Keratinocyte (primary cell): ENCODE results near the gene KIF26A. TPM values are rescaled to one million over a fixed set of nuclear protein-coding genes. Genes with fewer than 3 reads are reported as not detected.

Experiments used
- DNase-seq: peaks from one replicate; pipeline ENCODE4 v3.0.0-alpha.2; 2011; ENCODE audit warnings: low read depth, missing footprints, low spot score
- FAIRE-seq: peaks from 2 replicates; lab custom pipeline; 2011; peaks lifted over from hg19 to GRCh38; lab: Jason Lieb, UNC
- H2AFZ ChIP-seq: 2 replicates; pipeline ENCODE4 v1.6.0; 2012; ENCODE audit warnings: low read length, control low read depth, inconsistent platforms; ENCODE audit not compliant: control insufficient read depth
- H3K27ac ChIP-seq: 2 replicates; pipeline ENCODE4 v1.5.1; 2011; ENCODE audit warnings: low read length; ENCODE audit not compliant: control insufficient read depth, insufficient read depth
- H3K27me3 ChIP-seq: 3 replicates; pipeline ENCODE4 v1.6.0; 2011; ENCODE audit warnings: low read length; ENCODE audit not compliant: control insufficient read depth, insufficient read depth; ENCODE audit errors: extremely low read depth
- H3K36me3 ChIP-seq, 2 experiments: 2 replicates in 1 of 2; 3 replicates in 1 of 2; pipeline ENCODE4 v1.5.1; 2011; ENCODE audit warnings: low read length in 2 of 2, mild to moderate bottlenecking in 1 of 2; ENCODE audit not compliant: control insufficient read depth in 2 of 2, insufficient read depth in 2 of 2; ENCODE audit errors: extremely low read depth in 1 of 2
- H3K4me1 ChIP-seq: 3 replicates; pipeline ENCODE4 v1.5.1; 2011; ENCODE audit warnings: low read length; ENCODE audit not compliant: control insufficient read depth, insufficient read depth; ENCODE audit errors: extremely low read depth
- H3K4me2 ChIP-seq: 3 replicates; pipeline ENCODE4 v1.6.0; 2011; ENCODE audit warnings: low read depth, low read length; ENCODE audit not compliant: control insufficient read depth, insufficient read depth; ENCODE audit errors: extremely low read depth
- H3K4me3 ChIP-seq, 3 experiments: fragments of 200-600 bp in 1 of 3; sonication (generic) in 1 of 3; 2 replicates in 2 of 3; 3 replicates in 1 of 3; pipeline ENCODE4 v1.5.1; 2011 to 2016; ENCODE audit warnings: low read length in 3 of 3, mild to moderate bottlenecking in 3 of 3, control low read depth in 2 of 3, inconsistent platforms in 1 of 3, low read depth in 1 of 3, mixed read lengths in 1 of 3, mixed run types in 1 of 3, moderate library complexity in 1 of 3; ENCODE audit not compliant: control insufficient read depth in 2 of 3, insufficient read depth in 2 of 3; ENCODE audit errors: extremely low read depth in 1 of 3
- H3K79me2 ChIP-seq: 2 replicates; pipeline ENCODE4 v1.6.0; 2012; ENCODE audit warnings: low read length; ENCODE audit not compliant: control insufficient read depth, insufficient read depth
- H3K9ac ChIP-seq: 3 replicates; pipeline ENCODE4 v1.6.0; 2011; ENCODE audit warnings: low read length; ENCODE audit not compliant: control insufficient read depth, insufficient read depth; ENCODE audit errors: extremely low read depth
- H3K9me1 ChIP-seq: 3 replicates; pipeline ENCODE4 v1.6.0; 2011; ENCODE audit warnings: low read length; ENCODE audit not compliant: control insufficient read depth, insufficient read depth; ENCODE audit errors: extremely low read depth
- H3K9me3 ChIP-seq: 2 replicates; pipeline ENCODE4 v1.5.1; 2012; ENCODE audit warnings: low read depth, low read length; ENCODE audit not compliant: control insufficient read depth
- H4K20me1 ChIP-seq: 3 replicates; pipeline ENCODE4 v1.6.0; 2011; ENCODE audit warnings: low read length; ENCODE audit not compliant: control insufficient read depth, insufficient read depth; ENCODE audit errors: extremely low read depth
- EZH2 ChIP-seq: IDR thresholded peaks from one replicate; pipeline ENCODE4 v1.6.1; 2012; ENCODE audit warnings: inconsistent platforms, mild to moderate bottlenecking, low read length, moderate library complexity
- dilution Hi-C: fragments of 300-500 bp; cut with MboI; formaldehyde crosslinking; loops from one replicate; pipeline ENCODE4 v1.7.0; 2020; ENCODE audit warnings: low sequenced_read_pairs; ENCODE audit not compliant: extremely low pct_ligation_motif_present
- polyA plus RNA-seq, 5 experiments: library from polyadenylated mRNA; depleted of rRNA in 3 of 5; stranded (reverse) in 3 of 5; stranded (forward) in 1 of 5; unstranded in 1 of 5; fragments of >200 nt; gene quantifications; 1 replicate in 1 of 5; 2 replicates in 3 of 5; 3 replicates in 1 of 5; pipeline versions ENCODE4 v1.2.1 to v1.2.3, GENCODE V29; 2011 to 2012; ENCODE audit warnings: missing spikeins in 2 of 5, low read depth in 1 of 5, low replicate concordance in 1 of 5
- TF ChIP-seq, protein P1 (sequence below), 3 experiments: IDR thresholded peaks in 1 of 3; conservative IDR thresholded peaks in 1 of 3; optimal IDR thresholded peaks in 1 of 3; 2 replicates in 2 of 3; 3 replicates in 1 of 3; pipeline versions ENCODE3 to v1.5.1; 2011; ENCODE audit warnings: low read length in 3 of 3, mild to moderate bottlenecking in 3 of 3, moderate library complexity in 2 of 3, control low read depth in 1 of 3, inconsistent platforms in 1 of 3; ENCODE audit not compliant: insufficient read depth in 2 of 3; ENCODE audit errors: extremely low read depth in 1 of 3

The KIF26A gene
- polyA plus RNA-seq, 1 donor (not counting 4 experiments of a cell fraction or from before 2014, with no cell fraction given), result 0.07 TPM

DNA sequence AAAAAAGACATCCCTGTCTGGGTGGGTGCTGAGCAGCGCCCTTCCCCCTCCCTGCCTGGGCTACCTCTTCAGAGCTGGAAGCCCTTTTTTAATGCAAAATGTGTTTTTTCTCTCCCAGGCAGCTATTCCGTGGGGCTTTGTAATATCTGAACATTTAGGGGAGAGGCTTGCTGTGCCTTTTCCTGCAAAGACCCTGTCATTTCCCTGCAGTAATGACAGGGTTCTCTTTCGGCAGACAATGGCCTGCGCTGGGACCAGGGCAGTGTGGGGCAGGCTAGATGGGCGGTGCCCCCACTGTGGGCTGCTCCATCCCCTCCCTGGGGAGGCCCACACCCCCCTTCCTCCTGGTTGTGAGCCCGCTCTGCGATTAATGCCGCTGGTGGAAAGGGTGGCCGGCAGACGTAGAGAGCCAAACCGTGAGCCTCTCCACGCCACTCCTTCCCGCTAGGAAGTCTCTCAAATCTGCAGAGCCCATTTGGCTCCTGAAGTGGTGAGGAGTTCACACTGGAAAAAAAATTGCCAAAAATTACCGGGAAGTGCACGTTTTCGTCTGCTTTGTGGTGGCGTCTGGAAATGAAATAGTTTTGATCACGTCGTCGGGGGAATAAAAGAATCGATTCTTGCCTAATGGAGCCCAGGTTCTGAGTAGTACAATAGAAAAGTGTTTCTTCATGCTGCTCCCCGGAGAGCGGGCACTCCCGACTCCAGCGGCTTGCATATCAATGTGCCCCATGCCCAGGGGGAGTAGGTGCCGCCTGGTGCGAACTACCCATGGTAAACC, 31.5 kb downstream of the KIF26A start:
- no peak for FAIRE-seq

DNA sequence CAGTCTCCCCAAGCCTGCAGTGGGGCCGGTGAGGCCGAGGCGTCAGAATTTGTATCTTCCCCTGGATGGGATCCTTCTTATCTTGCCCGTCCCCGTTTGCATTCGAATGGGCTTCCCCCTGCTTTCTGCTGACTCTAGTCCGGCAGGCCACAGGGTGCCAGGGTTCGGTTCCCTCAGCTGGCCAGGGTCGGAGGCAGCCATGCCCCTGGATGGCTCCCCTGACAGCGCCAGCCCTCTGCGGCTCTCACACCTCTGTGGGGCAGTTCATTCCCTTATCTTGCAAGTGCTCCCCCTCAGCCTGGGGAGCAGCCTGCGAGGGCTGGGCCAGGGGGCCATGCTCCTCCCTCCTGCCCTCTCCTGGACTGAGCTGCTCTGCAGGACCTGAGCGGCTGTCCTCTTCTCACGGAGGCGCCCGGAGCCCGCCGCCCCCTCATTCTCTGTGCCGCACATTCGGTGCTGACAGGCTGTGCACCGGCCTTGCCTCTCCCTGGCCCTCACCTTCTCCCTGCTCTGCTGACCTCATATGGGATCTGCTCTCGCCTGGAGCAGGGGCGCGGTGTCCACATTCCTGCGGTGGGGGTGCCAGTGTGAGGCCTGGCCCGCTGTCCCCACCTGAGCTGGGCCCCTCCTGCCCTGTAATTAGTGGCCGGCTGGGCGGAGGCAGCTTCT, 32.8 kb downstream of the KIF26A start:
- no peak overlapping the region for H3K4me3 ChIP-seq

More for the DNA sequence above, 31.5 kb downstream of the KIF26A start:
- Histone ChIP-seq H3K9me3 (no peaks in the 10 kb centered on the region), H3K9ac (no peak overlapping the region), H3K4me2 (no peak overlapping the region), H3K9me1 (no peaks in the 10 kb centered on the region), H3K27ac (no peak overlapping the region), H3K4me3 (no peak overlapping the region), H3K36me3 (no peaks in the 10 kb centered on the region), H3K79me2 (no peaks in the 10 kb centered on the region), H3K4me1 (peaks cover 10% of the 10 kb centered on the region), H3K27me3 (peaks cover 9% of the 10 kb centered on the region), H2AFZ (no peak overlapping the region), H4K20me1 (no peaks in the 10 kb centered on the region)
- dilution Hi-C loops, result no loop called here
- DNase-seq, result no peak
- TF ChIP-seq, protein P1, sequence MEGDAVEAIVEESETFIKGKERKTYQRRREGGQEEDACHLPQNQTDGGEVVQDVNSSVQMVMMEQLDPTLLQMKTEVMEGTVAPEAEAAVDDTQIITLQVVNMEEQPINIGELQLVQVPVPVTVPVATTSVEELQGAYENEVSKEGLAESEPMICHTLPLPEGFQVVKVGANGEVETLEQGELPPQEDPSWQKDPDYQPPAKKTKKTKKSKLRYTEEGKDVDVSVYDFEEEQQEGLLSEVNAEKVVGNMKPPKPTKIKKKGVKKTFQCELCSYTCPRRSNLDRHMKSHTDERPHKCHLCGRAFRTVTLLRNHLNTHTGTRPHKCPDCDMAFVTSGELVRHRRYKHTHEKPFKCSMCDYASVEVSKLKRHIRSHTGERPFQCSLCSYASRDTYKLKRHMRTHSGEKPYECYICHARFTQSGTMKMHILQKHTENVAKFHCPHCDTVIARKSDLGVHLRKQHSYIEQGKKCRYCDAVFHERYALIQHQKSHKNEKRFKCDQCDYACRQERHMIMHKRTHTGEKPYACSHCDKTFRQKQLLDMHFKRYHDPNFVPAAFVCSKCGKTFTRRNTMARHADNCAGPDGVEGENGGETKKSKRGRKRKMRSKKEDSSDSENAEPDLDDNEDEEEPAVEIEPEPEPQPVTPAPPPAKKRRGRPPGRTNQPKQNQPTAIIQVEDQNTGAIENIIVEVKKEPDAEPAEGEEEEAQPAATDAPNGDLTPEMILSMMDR (optimal IDR thresholded peaks at IDR 0.05 in 1 of 3, IDR thresholded peaks at IDR 0.05 in 1 of 3, conservative IDR thresholded peaks at IDR 0.05 in 1 of 3; ENCODE audit: extremely low read depth in 1 of 3, insufficient read depth in 2 of 3, low read length in 3 of 3), result no peak
- TF ChIP-seq EZH2, result no peak

More for the DNA sequence above, 32.8 kb downstream of the KIF26A start:
- H3K9ac ChIP-seq, result no peak overlapping the region
- H3K4me2 ChIP-seq, result peak overlapping the region; percentile 37
- FAIRE-seq (no peak), DNase-seq (no peak)
- no peaks in the 10 kb centered on the region for H4K20me1 ChIP-seq
- H3K27me3 ChIP-seq, result peaks cover 9% of the 10 kb centered on the region
- no peaks in the 10 kb centered on the region for H3K9me1 ChIP-seq
- no peaks in the 10 kb centered on the region for H3K79me2 ChIP-seq
- H3K4me1 ChIP-seq, result peaks cover 10% of the 10 kb centered on the region
- dilution Hi-C loops, result no loop called here
- H3K27ac ChIP-seq, result no peak overlapping the region
- no peaks in the 10 kb centered on the region for H3K36me3 ChIP-seq
- H3K9me3 ChIP-seq, result no peaks in the 10 kb centered on the region
- H2AFZ ChIP-seq, result no peak overlapping the region
- no peak for TF ChIP-seq EZH2
- TF ChIP-seq, protein P1 (optimal IDR thresholded peaks at IDR 0.05 in 1 of 3, IDR thresholded peaks at IDR 0.05 in 1 of 3, conservative IDR thresholded peaks at IDR 0.05 in 1 of 3; ENCODE audit: extremely low read depth in 1 of 3, insufficient read depth in 2 of 3, low read length in 3 of 3), result no peak
